Thyroid gland (tissue), 4 donors: ENCODE data around the gene GFOD1.

Experiments used
- CTCF ChIP-seq, 6 experiments: fragments of 200-600 bp in 3 of 6; fragments of 450-650 bp in 3 of 6; sonication (generic) in 3 of 6; IDR thresholded peaks; one replicate each; pipeline ENCODE4 v1.5.1; 2016 to 2019; ENCODE audit warnings: antibody characterized with exemption in 6 of 6, mild to moderate bottlenecking in 2 of 6, inconsistent platforms in 1 of 6, moderate library complexity in 1 of 6
- POLR2A ChIP-seq, 2 donors: fragments of 450-650 bp; IDR thresholded peaks; one replicate each; pipeline ENCODE4 v1.6.1; 2017; ENCODE audit warnings: antibody characterized with exemption in 2 of 2, mild to moderate bottlenecking in 2 of 2, moderate library complexity in 1 of 2

GRCh38 chr6:13406781-13407180, 80.6 kb downstream of the GFOD1 start:
- TF ChIP-seq CTCF (IDR thresholded peaks at IDR 0.05) (no peak), POLR2A (IDR thresholded peaks at IDR 0.05) (no peak)
